ENCODE measurements around the gene NMBR. TPM values are rescaled to one million over a fixed set of nuclear protein-coding genes. Genes with fewer than 3 reads are reported as not detected.

The NMBR gene
- total RNA-seq, 1 experiment from 2014 or later: not detected

- no peak overlapping the region for H4K91ac ChIP-seq (ENCODE audit: insufficient read length, low read depth, low read length)
- H3K4me2 ChIP-seq (ENCODE audit: insufficient read depth, insufficient read length, low read length): no peak overlapping the region
- H2AK5ac ChIP-seq (ENCODE audit: insufficient read length, low read length): no peak overlapping the region
- no peak overlapping the region for H3K4me3 Mint-ChIP-seq
- no peak overlapping the region for H3K18ac ChIP-seq (ENCODE audit: insufficient read length, low read depth, low read length)
- H2BK5ac ChIP-seq (ENCODE audit: insufficient read length, low read length): no peak overlapping the region
- peaks cover 0 to 5% (median 5%) of the 10 kb centered on the region in 3 experiments; a peak in 2 of 7 replicates for H3K36me3 Mint-ChIP-seq (ENCODE audit: insufficient read depth in 1 of 3, low read depth in 3 of 3)
- no peaks in the 10 kb centered on the region for H4K20me1 ChIP-seq (ENCODE audit: control insufficient read depth, insufficient read depth, insufficient read length)
- peaks cover 2% of the 10 kb centered on the region; the same call in 1 of the 2 replicates for H3K4me1 ChIP-seq (ENCODE audit: insufficient read depth, low read length)
- DNase-seq: no peak
- no peak overlapping the region for H3K27ac Mint-ChIP-seq
- TF ChIP-seq CTCF (conservative IDR thresholded peaks at IDR 0.05): no peak
- H3K9me3 ChIP-seq (ENCODE audit: control insufficient read depth, low read depth, low read length): no peaks in the 10 kb centered on the region
- H3K56ac ChIP-seq (ENCODE audit: insufficient read length, low read depth, low read length): no peak overlapping the region
- H3K9ac ChIP-seq (ENCODE audit: extremely low read depth, insufficient read length, low read length): no peak overlapping the region
- no peaks in the 10 kb centered on the region for H3K23me2 ChIP-seq (ENCODE audit: insufficient read length, low read depth, low read length, poor library complexity, severe bottlenecking)
- H2BK20ac ChIP-seq (ENCODE audit: low read depth, low read length, poor library complexity, severe bottlenecking): no peak overlapping the region
- no peak overlapping the region for H3T11ph ChIP-seq (ENCODE audit: low read length)
- H3K4me1 Mint-ChIP-seq: peaks cover 8% of the 10 kb centered on the region in 2 experiments
- no peak overlapping the region for H3K4ac ChIP-seq (ENCODE audit: low read depth, low read length)
- H4K5ac ChIP-seq (ENCODE audit: insufficient read length, low read depth, low read length): no peak overlapping the region
- no peak overlapping the region for H2BK15ac ChIP-seq (ENCODE audit: low read depth, low read length)
- H2BK120ac ChIP-seq (ENCODE audit: low read depth, low read length, poor library complexity, severe bottlenecking): no peak overlapping the region
- no peaks in the 10 kb centered on the region for H3K79me2 ChIP-seq (ENCODE audit: insufficient read depth, low read length)
- no peaks in the 10 kb centered on the region for H3K27me3 ChIP-seq (ENCODE audit: insufficient read depth, low read length)
- H2BK12ac ChIP-seq (ENCODE audit: insufficient read length, low read depth, low read length): no peak overlapping the region
- no peak overlapping the region for H3K23ac ChIP-seq (ENCODE audit: insufficient read length, low read depth, low read length)
- no peak overlapping the region for H3K14ac ChIP-seq (ENCODE audit: insufficient read depth, low read length)
- no peaks in the 10 kb centered on the region for H3K27me3 Mint-ChIP-seq (ENCODE audit: low read depth)
- H3K27ac ChIP-seq (ENCODE audit: insufficient read length, low read depth, low read length): no peak overlapping the region
- H2AFZ ChIP-seq (ENCODE audit: low read length): no peak overlapping the region
- peaks cover 0 to 3% of the 10 kb centered on the region in 2 experiments; a peak in 2 of 5 replicates for H3K9me3 Mint-ChIP-seq
- no peak overlapping the region for H4K8ac ChIP-seq (replicated peaks; ENCODE audit: insufficient read length, low read depth, low read length)
- no CpG with 5 or more reads among the region's 4 CpGs for WGBS (ENCODE audit: extremely low coverage, insufficient read length, low lambda C conversion rate)
- no peaks in the 10 kb centered on the region for H3K79me1 ChIP-seq (ENCODE audit: insufficient read depth, low read depth, low read length, poor library complexity, severe bottlenecking)
Observed at GRCh38 chr6:142035890-142036289, 111.0 kb downstream of the NMBR start.

Data from H9 (cell line).